IPS-15b (cell line): ENCODE data around the gene PDXK.

ENCODE experiments used
- H3K27me3 ChIP-seq: one replicate; pipeline ENCODE4 v1.6.1; 2013; ENCODE audit warnings: low read length; ENCODE audit not compliant: control insufficient read depth, insufficient read depth
- H3K36me3 ChIP-seq: one replicate; pipeline ENCODE4 v1.6.1; 2013; ENCODE audit warnings: low read length; ENCODE audit not compliant: control insufficient read depth, insufficient read depth
- H3K4me1 ChIP-seq: one replicate; pipeline ENCODE4 v1.6.1; 2013; ENCODE audit warnings: mild to moderate bottlenecking, low read length; ENCODE audit not compliant: control insufficient read depth, insufficient read depth
- H3K4me3 ChIP-seq: one replicate; pipeline ENCODE4 v1.5.1; 2013; ENCODE audit warnings: low read depth, low read length
- H3K9ac ChIP-seq: one replicate; pipeline ENCODE4 v1.6.1; 2013; ENCODE audit warnings: low read depth, mild to moderate bottlenecking, low read length
- H3K9me3 ChIP-seq: one replicate; pipeline ENCODE4 v1.6.1; 2013; ENCODE audit warnings: mild to moderate bottlenecking, low read length; ENCODE audit not compliant: control insufficient read depth, insufficient read depth

Gene PDXK

GRCh38 chr21:43731891-43732711, 13.2 kb downstream of the PDXK start:
- H3K4me1 ChIP-seq = no peaks in the 10 kb centered on the region

GRCh38 chr21:43733060-43733459, 14.1 kb downstream of the PDXK start:
- Histone ChIP-seq H3K9ac (no peak overlapping the region), H3K9me3 (no peaks in the 10 kb centered on the region), H3K27me3 (no peaks in the 10 kb centered on the region), H3K4me3 (no peak overlapping the region), H3K4me1 (no peaks in the 10 kb centered on the region), H3K36me3 (peaks cover 9% of the 10 kb centered on the region)

More at GRCh38 chr21:43731891-43732711, 13.2 kb downstream of the PDXK start:
- H3K9me3 ChIP-seq = no peaks in the 10 kb centered on the region
- H3K27me3 ChIP-seq = no peaks in the 10 kb centered on the region
- peaks cover 4% of the 10 kb centered on the region for H3K36me3 ChIP-seq
- H3K4me3 ChIP-seq = no peak overlapping the region
- H3K9ac ChIP-seq = no peak overlapping the region

GRCh38 chr21:43733529-43734071, 14.7 kb downstream of the PDXK start:
- H3K27me3 ChIP-seq = no peaks in the 10 kb centered on the region
- H3K4me3 ChIP-seq = no peak overlapping the region
- H3K36me3 ChIP-seq = peaks cover 11% of the 10 kb centered on the region
- H3K9me3 ChIP-seq = no peaks in the 10 kb centered on the region
- H3K9ac ChIP-seq = no peak overlapping the region
- H3K4me1 ChIP-seq = no peaks in the 10 kb centered on the region

- Histone ChIP-seq H3K4me1 (no peaks in the 10 kb centered on the region), H3K36me3 (peaks cover 11% of the 10 kb centered on the region), H3K4me3 (no peak overlapping the region), H3K27me3 (no peaks in the 10 kb centered on the region), H3K9me3 (no peaks in the 10 kb centered on the region), H3K9ac (no peak overlapping the region)
These were observed 15.4 kb downstream of the PDXK start for GRCh38 chr21:43734131-43734927.

GRCh38 chr21:43734928-43735229, 15.9 kb downstream of the PDXK start:
- H3K9me3 ChIP-seq = no peaks in the 10 kb centered on the region
- H3K36me3 ChIP-seq = peaks cover 11% of the 10 kb centered on the region
- no peaks in the 10 kb centered on the region for H3K27me3 ChIP-seq
- H3K4me1 ChIP-seq = no peaks in the 10 kb centered on the region
- no peak overlapping the region for H3K4me3 ChIP-seq
- no peak overlapping the region for H3K9ac ChIP-seq

GRCh38 chr21:43735236-43736091, 16.5 kb downstream of the PDXK start:
- Histone ChIP-seq H3K4me3 (no peak overlapping the region), H3K27me3 (no peaks in the 10 kb centered on the region), H3K9ac (no peak overlapping the region), H3K36me3 (peaks cover 11% of the 10 kb centered on the region), H3K9me3 (no peaks in the 10 kb centered on the region), H3K4me1 (no peaks in the 10 kb centered on the region)

- Histone ChIP-seq H3K9ac (no peak overlapping the region), H3K36me3 (peaks cover 11% of the 10 kb centered on the region), H3K27me3 (no peaks in the 10 kb centered on the region), H3K4me1 (no peaks in the 10 kb centered on the region), H3K4me3 (no peak overlapping the region), H3K9me3 (no peaks in the 10 kb centered on the region)
These were observed 17.4 kb downstream of the PDXK start for GRCh38 chr21:43736224-43736883.

GRCh38 chr21:43737158-43737950, 18.4 kb downstream of the PDXK start:
- Histone ChIP-seq H3K9ac (no peak overlapping the region), H3K27me3 (no peaks in the 10 kb centered on the region), H3K36me3 (peaks cover 11% of the 10 kb centered on the region), H3K4me1 (no peaks in the 10 kb centered on the region), H3K9me3 (no peaks in the 10 kb centered on the region), H3K4me3 (no peak overlapping the region)

- Histone ChIP-seq H3K9ac (no peak overlapping the region), H3K9me3 (no peaks in the 10 kb centered on the region), H3K27me3 (no peaks in the 10 kb centered on the region), H3K4me3 (no peak overlapping the region), H3K4me1 (no peaks in the 10 kb centered on the region), H3K36me3 (peaks cover 19% of the 10 kb centered on the region)
These were observed 20.9 kb downstream of the PDXK start for GRCh38 chr21:43739621-43740435.

GRCh38 chr21:43740497-43741156, 21.7 kb downstream of the PDXK start:
- H3K9me3 ChIP-seq = no peaks in the 10 kb centered on the region
- H3K4me3 ChIP-seq = no peak overlapping the region
- peaks cover 20% of the 10 kb centered on the region for H3K36me3 ChIP-seq

More at GRCh38 chr21:43740497-43741156, 21.7 kb downstream of the PDXK start:
- Histone ChIP-seq H3K27me3 (no peaks in the 10 kb centered on the region), H3K9ac (no peak overlapping the region), H3K4me1 (no peaks in the 10 kb centered on the region)
